OCI-LY3 (cell line): Measurements from ENCODE around the gene RFX2.

ENCODE experiments used
- H2AFZ ChIP-seq: fragments of 200-600, 300-600 bp; shearing (Covaris generic); 2 replicates; pipeline ENCODE4 v1.6.0; 2014; ENCODE audit warnings: antibody characterized with exemption, low read depth, low read length
- H3K27ac ChIP-seq: fragments of 200-600, 300-600 bp; sonication (generic); 2 replicates; pipeline ENCODE4 v1.5.1; 2014; ENCODE audit warnings: mild to moderate bottlenecking, low read length, moderate library complexity, mixed read lengths
- H3K27me3 ChIP-seq: fragments of 200-600, 300-600 bp; sonication (generic); 2 replicates; pipeline ENCODE4 v1.6.1; 2014; ENCODE audit warnings: low read depth, low read length, mixed read lengths
- H3K36me3 ChIP-seq: fragments of 200-600, 300-600 bp; sonication (generic); replicated peaks from 2 replicates; pipeline ENCODE3; 2014; ENCODE audit warnings: low read depth, low read length, mixed read lengths
- H3K4me1 ChIP-seq: fragments of 300-600, 200-600 bp; sonication (generic); 2 replicates; pipeline ENCODE4 v1.6.1; 2014; ENCODE audit warnings: low read length, mixed read lengths
- H3K4me2 ChIP-seq: fragments of 200-600, 300-600 bp; sonication (generic); 2 replicates; pipeline ENCODE4 v1.6.1; 2014; ENCODE audit warnings: low read length, mixed read lengths
- H3K4me3 ChIP-seq: fragments of 300-600, 200-600 bp; sonication (generic); 2 replicates; pipeline ENCODE4 v1.5.1; 2014; ENCODE audit warnings: antibody characterized with exemption, mild to moderate bottlenecking, low read length, moderate library complexity
- H3K79me2 ChIP-seq: fragments of 300-600, 200-600 bp; shearing (Covaris generic); 2 replicates; pipeline ENCODE4 v1.6.1; 2014; ENCODE audit warnings: mild to moderate bottlenecking, low read length, mixed read lengths
- H3K9ac ChIP-seq: fragments of 300-600, 200-600 bp; shearing (Covaris generic); 2 replicates; pipeline ENCODE4 v1.6.0; 2014; ENCODE audit warnings: mild to moderate bottlenecking, low read length, moderate library complexity
- H3K9me3 ChIP-seq: fragments of 200-600, 300-600 bp; shearing (Covaris generic); 2 replicates; pipeline ENCODE4 v1.6.1; 2014; ENCODE audit warnings: low read length, mixed read lengths; ENCODE audit not compliant: insufficient read depth
- H4K20me1 ChIP-seq: fragments of 200-600, 300-600 bp; sonication (generic); 2 replicates; pipeline ENCODE4 v1.6.1; 2016; ENCODE audit warnings: low read length, mixed read lengths; ENCODE audit not compliant: insufficient read depth
- CTCF ChIP-seq: fragments of 200-600, 300-600 bp; sonication (generic); IDR thresholded peaks from 2 replicates; pipeline ENCODE4 v1.5.1; 2014; ENCODE audit warnings: antibody characterized with exemption, low read length, low read depth
- EZH2phosphoT487 ChIP-seq: fragments of 200-600 bp; shearing (Covaris generic); IDR thresholded peaks from 2 replicates; pipeline ENCODE4 v1.6.1; 2018; ENCODE audit warnings: antibody characterized with exemption, mixed run types, low read depth

RFX2 gene

GRCh38 chr19:6066661-6067646, 43.3 kb downstream of the RFX2 start:
- Histone ChIP-seq H3K4me1 (peaks cover 15% of the 10 kb centered on the region), H3K27ac (no peak overlapping the region), H3K4me2 (peak overlapping the region; percentile 30), H3K36me3 (no peaks in the 10 kb centered on the region), H3K9ac (no peak overlapping the region), H3K27me3 (0 out of 2 replicates have a peak, but pooled peaks cover 10% of the 10 kb centered on the region), H2AFZ (no peak overlapping the region), H3K9me3 (no peaks in the 10 kb centered on the region), H3K4me3 (no peak overlapping the region), H4K20me1 (no peaks in the 10 kb centered on the region), H3K79me2 (no peaks in the 10 kb centered on the region)
- TF ChIP-seq CTCF, result no peak
- no peak for TF ChIP-seq EZH2phosphoT487

- no peaks in the 10 kb centered on the region for H3K36me3 ChIP-seq
- no peak overlapping the region for H3K27ac ChIP-seq
- no peaks in the 10 kb centered on the region for H3K9me3 ChIP-seq
- no peaks in the 10 kb centered on the region for H4K20me1 ChIP-seq
- no peak overlapping the region for H3K9ac ChIP-seq
- H3K27me3 ChIP-seq, result 0 out of 2 replicates have a peak, but pooled peaks cover 10% of the 10 kb centered on the region
- no peak overlapping the region for H3K4me3 ChIP-seq
- no peak overlapping the region for H3K4me2 ChIP-seq
- no peaks in the 10 kb centered on the region for H3K79me2 ChIP-seq
- H2AFZ ChIP-seq, result no peak overlapping the region
- TF ChIP-seq CTCF, result no peak
- TF ChIP-seq EZH2phosphoT487, result no peak
- peaks cover 15% of the 10 kb centered on the region for H3K4me1 ChIP-seq
Observed at GRCh38 chr19:6065685-6066374, 44.5 kb downstream of the RFX2 start.

GRCh38 chr19:6064336-6065073, 45.8 kb downstream of the RFX2 start:
- Histone ChIP-seq H3K4me3 (no peak overlapping the region), H3K27ac (no peak overlapping the region), H3K9me3 (no peaks in the 10 kb centered on the region), H3K79me2 (no peaks in the 10 kb centered on the region), H3K4me2 (no peak overlapping the region), H3K9ac (no peak overlapping the region), H4K20me1 (no peaks in the 10 kb centered on the region), H3K4me1 (peaks cover 15% of the 10 kb centered on the region), H3K27me3 (0 out of 2 replicates have a peak, but pooled peaks cover 10% of the 10 kb centered on the region), H2AFZ (no peak overlapping the region), H3K36me3 (no peaks in the 10 kb centered on the region)
- TF ChIP-seq EZH2phosphoT487 (no peak), CTCF (no peak)
